H7 (cell line): Measurements from ENCODE around the gene NOL8. TPM values are rescaled to one million over a fixed set of nuclear protein-coding genes. Genes with fewer than 3 reads are reported as not detected.

Experiments used
- DNase-seq: peaks from one replicate; pipeline ENCODE4 v3.0.0; 2012
- H3K27me3 ChIP-seq: 2 replicates; pipeline ENCODE4 v1.6.0; 2011; ENCODE audit warnings: mild to moderate bottlenecking, low read length; ENCODE audit not compliant: control insufficient read depth, insufficient read depth
- H3K36me3 ChIP-seq: replicated peaks from 2 replicates; pipeline ENCODE4 v1.5.1; 2011; ENCODE audit warnings: low read length; ENCODE audit not compliant: control insufficient read depth, insufficient read depth
- H3K4me3 ChIP-seq: 2 replicates; pipeline ENCODE4 v1.5.1; 2011; ENCODE audit warnings: low read depth, mild to moderate bottlenecking, control low read depth, low read length, moderate library complexity; ENCODE audit not compliant: insufficient read depth
- total RNA-seq: library from RNA; depleted of rRNA; stranded (reverse); fragments of >200 nt; shearing (Covaris generic); gene quantifications from 2 replicates; pipeline ENCODE4 v1.2.3, GENCODE V29; 2014; rRNA removed

NOL8 gene
- total RNA-seq, 1 experiment from 2014 or later = 7.9 TPM

- DNase-seq = no peak
- Histone ChIP-seq H3K4me3 (no peak overlapping the region), H3K27me3 (no peaks in the 10 kb centered on the region), H3K36me3 (peaks cover 66% of the 10 kb centered on the region)
These were observed 60.0 kb downstream of the NOL8 start for GRCh38 chr9:92265154-92265553.

GRCh38 chr9:92263131-92263530 lies 62.0 kb downstream of the NOL8 start:
- Histone ChIP-seq H3K4me3 (no peak overlapping the region), H3K36me3 (peaks cover 77% of the 10 kb centered on the region), H3K27me3 (no peaks in the 10 kb centered on the region)
- DNase-seq = no peak

- Histone ChIP-seq H3K27me3 (no peaks in the 10 kb centered on the region), H3K36me3 (peaks cover 66% of the 10 kb centered on the region), H3K4me3 (no peak overlapping the region)
- DNase-seq = no peak
These were observed 67.8 kb downstream of the NOL8 start for GRCh38 chr9:92257327-92257726.

GRCh38 chr9:92254381-92255337 lies 70.5 kb downstream of the NOL8 start:
- DNase-seq = no peak
- no peaks in the 10 kb centered on the region for H3K27me3 ChIP-seq
- H3K4me3 ChIP-seq = no peak overlapping the region
- H3K36me3 ChIP-seq = peaks cover 75% of the 10 kb centered on the region

GRCh38 chr9:92253656-92254055 lies 71.5 kb downstream of the NOL8 start:
- Histone ChIP-seq H3K4me3 (no peak overlapping the region), H3K27me3 (no peaks in the 10 kb centered on the region), H3K36me3 (peaks cover 71% of the 10 kb centered on the region)
- no peak for DNase-seq

- no peak for DNase-seq
- no peak overlapping the region for H3K4me3 ChIP-seq
- peaks cover 74% of the 10 kb centered on the region for H3K36me3 ChIP-seq
These were observed 77.2 kb downstream of the NOL8 start for GRCh38 chr9:92247981-92248380.

More at GRCh38 chr9:92247981-92248380, 77.2 kb downstream of the NOL8 start:
- no peaks in the 10 kb centered on the region for H3K27me3 ChIP-seq

Other genes with a start within 250 kb of the NOL8 start
- 63.6 and 81.3 TPM in 2 replicates for gene SPTLC1, start 209.9 kb downstream of the NOL8 start, total RNA-seq
- gene IARS1, start 31.7 kb downstream of the NOL8 start, total RNA-seq = 277 and 369 TPM in 2 replicates
- 7.9 and 10.3 TPM in 2 replicates for gene CENPP, start 603 bp upstream of the NOL8 start, total RNA-seq
- not detected in 2 replicates for gene OGN, start 79.2 kb upstream of the NOL8 start, total RNA-seq
- gene OMD, start 99.1 kb upstream of the NOL8 start, total RNA-seq = not detected in 2 replicates
- gene ASPN, start 157.2 kb upstream of the NOL8 start, total RNA-seq = not detected in 2 replicates
- not detected in 2 replicates for gene ECM2, start 210.6 kb upstream of the NOL8 start, total RNA-seq